ENCODE results near the gene CACNA2D1.

DNA sequence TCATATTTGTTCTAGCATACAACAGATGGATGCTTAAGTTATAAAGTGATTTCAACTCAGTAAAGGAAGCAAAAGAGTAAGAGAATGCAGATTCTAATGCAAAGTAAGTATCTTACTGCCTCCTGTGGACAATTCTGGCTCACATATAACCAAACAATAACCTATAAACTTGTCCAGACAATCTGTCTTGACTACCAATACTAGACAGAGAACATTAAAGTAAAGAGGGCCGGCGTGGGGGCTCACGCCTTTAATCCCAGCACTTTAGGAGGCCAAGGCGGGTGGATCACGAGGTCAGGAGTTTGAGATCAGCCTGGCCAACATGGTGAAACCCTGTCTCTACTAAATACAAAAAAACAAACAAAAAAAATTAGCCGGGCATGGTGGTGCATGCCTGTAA lies 329.3 kb downstream of the CACNA2D1 start:
- no peak for TF ChIP-seq POLR2A (IDR thresholded peaks at IDR 0.05)
- TF ChIP-seq, protein P1, sequence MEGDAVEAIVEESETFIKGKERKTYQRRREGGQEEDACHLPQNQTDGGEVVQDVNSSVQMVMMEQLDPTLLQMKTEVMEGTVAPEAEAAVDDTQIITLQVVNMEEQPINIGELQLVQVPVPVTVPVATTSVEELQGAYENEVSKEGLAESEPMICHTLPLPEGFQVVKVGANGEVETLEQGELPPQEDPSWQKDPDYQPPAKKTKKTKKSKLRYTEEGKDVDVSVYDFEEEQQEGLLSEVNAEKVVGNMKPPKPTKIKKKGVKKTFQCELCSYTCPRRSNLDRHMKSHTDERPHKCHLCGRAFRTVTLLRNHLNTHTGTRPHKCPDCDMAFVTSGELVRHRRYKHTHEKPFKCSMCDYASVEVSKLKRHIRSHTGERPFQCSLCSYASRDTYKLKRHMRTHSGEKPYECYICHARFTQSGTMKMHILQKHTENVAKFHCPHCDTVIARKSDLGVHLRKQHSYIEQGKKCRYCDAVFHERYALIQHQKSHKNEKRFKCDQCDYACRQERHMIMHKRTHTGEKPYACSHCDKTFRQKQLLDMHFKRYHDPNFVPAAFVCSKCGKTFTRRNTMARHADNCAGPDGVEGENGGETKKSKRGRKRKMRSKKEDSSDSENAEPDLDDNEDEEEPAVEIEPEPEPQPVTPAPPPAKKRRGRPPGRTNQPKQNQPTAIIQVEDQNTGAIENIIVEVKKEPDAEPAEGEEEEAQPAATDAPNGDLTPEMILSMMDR (IDR thresholded peaks at IDR 0.05) = no peak
